Measurements from ENCODE around the gene HSPB3.
"Not testable (repeated sequence)": the region's sequence is repeated elsewhere in the genome, so short reads cannot be mapped to it uniquely, and the experiment has no call there.

HSPB3 gene

GRCh38 chr5:54455413-54456157, at the start of gene HSPB3:
TSS of gene HSPB3 (plus strand) at chr5:54455699. CDS start at chr5:54455790, 91 bp downstream.
- no peak for DNase-seq
- in situ Hi-C loops (cut with MboI; ENCODE audit: low pct_unique_long_range_greater_than_20kb, low sequenced_read_pairs) = no loop called here

GRCh38 chr5:54411176-54411575, 44.3 kb upstream of the HSPB3 start:
- DNase-seq = no peak
- in situ Hi-C loops (cut with MboI; ENCODE audit: low pct_unique_long_range_greater_than_20kb, low sequenced_read_pairs) = no loop called here

- no peak for DNase-seq
- in situ Hi-C loops (cut with MboI; ENCODE audit: low pct_unique_long_range_greater_than_20kb, low sequenced_read_pairs) = no loop called here
These were observed 42.6 kb upstream of the HSPB3 start for GRCh38 chr5:54412913-54413312.

GRCh38 chr5:54415147-54415546, 40.4 kb upstream of the HSPB3 start:
- DNase-seq = no peak
- in situ Hi-C loops (cut with MboI; ENCODE audit: low pct_unique_long_range_greater_than_20kb, low sequenced_read_pairs) = no loop called here

- DNase-seq = no peak
- in situ Hi-C loops (cut with MboI; ENCODE audit: low pct_unique_long_range_greater_than_20kb, low sequenced_read_pairs) = no loop called here
These were observed 39.5 kb upstream of the HSPB3 start for GRCh38 chr5:54415896-54416601.

GRCh38 chr5:54419573-54420423, 35.7 kb upstream of the HSPB3 start:
- in situ Hi-C loops (cut with MboI; ENCODE audit: low pct_unique_long_range_greater_than_20kb, low sequenced_read_pairs) = not testable (repeated sequence)

GRCh38 chr5:54420511-54420910, 35.0 kb upstream of the HSPB3 start:
- in situ Hi-C loops (cut with MboI; ENCODE audit: low pct_unique_long_range_greater_than_20kb, low sequenced_read_pairs); DNase-seq: not testable (repeated sequence)

More at GRCh38 chr5:54419573-54420423, 35.7 kb upstream of the HSPB3 start:
- peak; percentile 68 for DNase-seq

GRCh38 chr5:54421976-54422375, 33.5 kb upstream of the HSPB3 start:
- no peak for DNase-seq
- in situ Hi-C loops (cut with MboI; ENCODE audit: low pct_unique_long_range_greater_than_20kb, low sequenced_read_pairs) = no loop called here

- in situ Hi-C loops (cut with MboI; ENCODE audit: low pct_unique_long_range_greater_than_20kb, low sequenced_read_pairs) = no loop called here
- DNase-seq = no peak
These were observed 30.2 kb upstream of the HSPB3 start for GRCh38 chr5:54425258-54425657.

- DNase-seq = no peak
- in situ Hi-C loops (cut with MboI; ENCODE audit: low pct_unique_long_range_greater_than_20kb, low sequenced_read_pairs) = no loop called here
These were observed 29.3 kb upstream of the HSPB3 start for GRCh38 chr5:54426209-54426608.

GRCh38 chr5:54434650-54435049, 20.8 kb upstream of the HSPB3 start:
- DNase-seq; in situ Hi-C loops (cut with MboI; ENCODE audit: low pct_unique_long_range_greater_than_20kb, low sequenced_read_pairs): not testable (repeated sequence)

GRCh38 chr5:54438620-54439389, 16.7 kb upstream of the HSPB3 start:
- peak; percentile 49 for DNase-seq
- in situ Hi-C loops (cut with MboI; ENCODE audit: low pct_unique_long_range_greater_than_20kb, low sequenced_read_pairs) = no loop called here

- in situ Hi-C loops (cut with MboI; ENCODE audit: low pct_unique_long_range_greater_than_20kb, low sequenced_read_pairs) = no loop called here
- peak; percentile 66 for DNase-seq
These were observed 15.0 kb upstream of the HSPB3 start for GRCh38 chr5:54440456-54440893.

- in situ Hi-C loops (cut with MboI; ENCODE audit: low pct_unique_long_range_greater_than_20kb, low sequenced_read_pairs) = no loop called here
- DNase-seq = no peak
These were observed 13.2 kb upstream of the HSPB3 start for GRCh38 chr5:54442271-54442670.

- peak; percentile 44 for DNase-seq
- in situ Hi-C loops (cut with MboI; ENCODE audit: low pct_unique_long_range_greater_than_20kb, low sequenced_read_pairs) = no loop called here
These were observed 12.2 kb upstream of the HSPB3 start for GRCh38 chr5:54443270-54443669.

GRCh38 chr5:54445691-54446378, 9.7 kb upstream of the HSPB3 start:
- in situ Hi-C loops (cut with MboI; ENCODE audit: low pct_unique_long_range_greater_than_20kb, low sequenced_read_pairs) = no loop called here
- DNase-seq = no peak

GRCh38 chr5:54446379-54446732, 9.1 kb upstream of the HSPB3 start:
- in situ Hi-C loops (cut with MboI; ENCODE audit: low pct_unique_long_range_greater_than_20kb, low sequenced_read_pairs) = no loop called here
- DNase-seq = no peak

- DNase-seq = no peak
- in situ Hi-C loops (cut with MboI; ENCODE audit: low pct_unique_long_range_greater_than_20kb, low sequenced_read_pairs) = no loop called here
These were observed 5.6 kb upstream of the HSPB3 start for GRCh38 chr5:54449923-54450322.

All from KBM-7 (cell line).